Measurements from ENCODE around the gene KRTAP4-16.
"Not testable (repeated sequence)": the region's sequence is repeated elsewhere in the genome, so short reads cannot be mapped to it uniquely, and the experiment has no call there.

Gene KRTAP4-16

GRCh38 chr17:41101586-41102259, at the start of gene KRTAP4-16:
Gene KRTAP4-16 (minus strand): TSS chr17:41102209. CDS start chr17:41102209, 0 bp downstream.
- DNase-seq, result no peak

GRCh38 chr17:41151525-41151924, 49.5 kb upstream of the KRTAP4-16 start:
- DNase-seq, result no peak

- no peak for DNase-seq
Observed at GRCh38 chr17:41150026-41150425, 48.0 kb upstream of the KRTAP4-16 start.

- DNase-seq, result no peak
Observed at GRCh38 chr17:41149652-41149985, 47.6 kb upstream of the KRTAP4-16 start, which contains the start of gene KRTAP4-5. Gene KRTAP4-5 (minus strand): TSS chr17:41149825. CDS start chr17:41149767, 58 bp downstream.

DNA sequence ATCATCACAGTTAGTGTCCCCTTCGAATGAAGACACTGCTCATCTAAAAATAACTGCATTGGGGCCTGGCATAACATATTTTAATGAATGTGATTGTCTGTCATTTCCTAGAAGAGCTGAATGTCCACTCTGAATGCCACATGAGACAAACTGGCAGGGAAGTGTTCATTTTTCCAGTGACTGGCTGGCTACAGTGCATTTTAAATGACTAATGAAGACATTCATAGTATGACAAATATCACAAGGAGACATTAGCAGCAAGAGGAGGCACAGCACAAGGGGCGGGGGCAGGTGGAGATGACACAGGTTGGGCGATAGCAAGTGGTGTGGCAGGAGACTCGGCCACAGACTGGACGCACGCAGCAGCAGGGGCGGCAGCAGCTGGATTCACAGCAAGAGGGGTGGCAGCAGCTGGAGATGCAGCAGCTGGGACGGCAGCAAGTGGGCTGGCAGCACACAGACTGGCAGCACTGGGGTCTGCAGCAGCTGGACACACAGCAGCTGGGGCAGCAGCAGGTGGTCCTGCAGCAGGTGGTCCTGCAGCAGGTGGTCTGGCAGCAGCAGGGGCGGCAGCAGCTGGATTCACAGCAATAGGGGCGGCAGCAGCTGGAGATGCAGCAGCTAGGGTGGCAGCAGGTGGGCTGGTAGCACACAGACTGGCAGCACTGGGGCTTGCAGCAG, 47.1 kb upstream of the KRTAP4-16 start:
- not testable (repeated sequence) for DNase-seq

GRCh38 chr17:41147531-41148204, 45.7 kb upstream of the KRTAP4-16 start:
- DNase-seq, result no peak

DNA sequence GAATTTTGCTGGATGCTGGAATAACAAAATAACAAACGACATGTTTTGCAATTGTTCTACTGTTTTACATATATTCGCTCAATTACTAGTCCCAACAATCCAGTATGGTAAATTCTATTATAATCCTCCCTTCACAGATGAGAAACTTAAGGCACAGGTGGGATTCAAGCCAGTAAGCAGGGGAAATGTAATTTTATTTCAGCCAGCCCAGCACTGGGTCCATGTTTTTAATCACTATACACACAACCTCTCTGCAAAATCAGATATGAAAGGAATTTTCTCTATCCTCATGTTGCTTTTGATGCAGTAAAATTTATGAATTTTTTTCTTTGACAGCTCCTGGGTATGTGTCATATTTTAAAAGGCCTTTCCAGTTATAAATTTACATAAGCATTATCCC, 43.3 kb upstream of the KRTAP4-16 start:
- no peak for DNase-seq

GRCh38 chr17:41144846-41145245, 42.8 kb upstream of the KRTAP4-16 start:
- no peak for DNase-seq

DNA sequence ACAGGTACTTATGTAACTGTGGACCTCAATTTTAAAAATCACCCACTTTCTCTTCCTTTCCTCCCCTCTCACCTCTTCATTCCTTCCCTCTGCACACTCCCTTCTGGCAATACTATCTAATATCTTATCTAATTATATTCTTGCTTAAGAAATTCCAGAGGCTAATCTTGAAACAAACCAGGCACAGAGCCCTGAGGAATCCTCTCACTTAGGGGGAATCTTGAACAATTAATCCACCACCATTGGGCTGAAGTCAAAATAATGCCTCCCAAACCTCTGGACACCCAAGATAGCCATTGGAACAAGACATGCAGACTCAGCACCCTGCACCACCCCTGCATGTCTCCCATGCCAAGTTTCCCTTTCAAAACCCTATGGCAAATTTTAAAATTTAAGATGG, 39.4 kb upstream of the KRTAP4-16 start:
- DNase-seq, result no peak

- DNase-seq, result no peak
Observed at GRCh38 chr17:41140360-41141131, 38.5 kb upstream of the KRTAP4-16 start, which contains the start of gene KRTAP4-6. Gene KRTAP4-6 (minus strand): TSS chr17:41140544. CDS start chr17:41140487, 57 bp downstream.

DNA sequence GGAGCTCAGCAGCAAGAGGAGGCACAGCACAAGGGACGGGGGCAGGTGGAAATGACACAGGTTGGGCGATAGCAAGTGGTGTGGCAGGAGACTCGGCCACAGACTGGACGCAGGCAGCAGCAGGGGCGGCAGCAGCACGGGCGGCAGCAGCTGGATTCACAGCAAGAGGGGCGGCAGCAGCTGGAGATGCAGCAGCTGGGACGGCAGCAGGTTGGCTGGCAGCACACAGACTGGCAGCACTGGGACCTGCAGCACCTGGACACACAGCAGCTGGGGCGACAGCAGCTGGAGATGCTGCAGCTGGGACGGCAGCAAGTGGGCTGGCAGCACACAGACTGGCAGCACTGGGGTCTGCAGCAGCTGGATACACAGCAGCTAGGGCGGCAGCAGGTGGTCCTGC, 37.9 kb upstream of the KRTAP4-16 start:
- not testable (repeated sequence) for DNase-seq

DNA sequence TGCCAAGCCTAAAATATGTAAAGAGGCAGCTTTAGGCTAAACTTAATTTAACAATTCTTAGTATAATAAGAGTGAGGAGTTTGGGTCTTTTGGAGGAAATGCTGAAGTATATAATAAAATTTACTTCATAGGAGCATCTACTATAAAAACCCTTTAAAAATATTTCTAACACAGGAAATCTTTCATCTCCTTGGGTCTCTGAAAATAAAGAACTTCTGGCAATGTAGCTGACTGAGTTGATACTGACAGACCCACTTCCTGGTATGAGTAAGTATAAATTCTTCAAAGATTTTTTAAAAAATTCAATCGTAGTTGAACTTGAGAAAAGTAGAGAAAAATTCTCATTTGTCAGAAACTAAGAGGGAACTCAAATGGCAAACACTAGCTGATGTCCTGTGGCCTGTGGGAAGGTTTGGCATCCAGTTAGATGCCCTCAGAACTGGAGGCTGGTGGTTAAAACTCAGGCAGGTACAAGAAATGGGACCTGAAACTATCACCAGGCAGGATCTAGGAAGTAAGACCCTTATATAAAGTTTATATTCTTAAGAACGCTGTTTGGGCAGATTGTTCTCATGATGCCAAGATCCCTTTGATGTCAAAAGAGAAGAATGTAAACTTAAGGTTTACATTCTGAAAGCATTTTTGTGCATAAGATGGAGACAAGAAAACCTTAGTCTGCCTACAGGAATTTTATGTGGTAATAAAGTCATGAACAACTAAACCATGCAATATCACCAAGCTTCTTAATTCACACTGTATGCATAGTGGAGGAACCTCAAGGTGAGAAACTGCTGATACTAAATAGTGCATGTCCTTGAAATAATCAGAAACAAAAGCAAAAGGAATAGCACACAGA, 32.1 kb upstream of the KRTAP4-16 start:
- peak; percentile 20 for DNase-seq

DNA sequence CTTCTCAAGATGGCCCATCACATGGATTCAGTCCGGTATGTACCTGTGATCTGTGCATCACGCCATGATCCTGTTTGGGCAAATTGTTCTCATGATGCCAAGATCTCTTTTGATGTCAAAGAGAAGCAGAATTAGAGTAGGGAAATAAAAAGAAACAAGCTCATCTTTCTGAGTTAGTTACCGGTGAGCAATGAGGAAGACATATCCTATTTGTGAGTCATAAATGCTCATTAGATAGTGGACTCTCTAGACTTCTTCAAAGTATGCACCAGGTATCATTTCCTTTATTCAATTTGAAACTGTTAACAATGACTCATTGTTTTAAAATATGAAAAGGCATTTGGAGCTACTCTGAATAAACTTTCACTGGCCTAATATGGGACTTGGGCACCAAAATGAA, 30.0 kb upstream of the KRTAP4-16 start:
- no peak for DNase-seq

GRCh38 chr17:41127371-41127770, 25.4 kb upstream of the KRTAP4-16 start:
- no peak for DNase-seq

DNA sequence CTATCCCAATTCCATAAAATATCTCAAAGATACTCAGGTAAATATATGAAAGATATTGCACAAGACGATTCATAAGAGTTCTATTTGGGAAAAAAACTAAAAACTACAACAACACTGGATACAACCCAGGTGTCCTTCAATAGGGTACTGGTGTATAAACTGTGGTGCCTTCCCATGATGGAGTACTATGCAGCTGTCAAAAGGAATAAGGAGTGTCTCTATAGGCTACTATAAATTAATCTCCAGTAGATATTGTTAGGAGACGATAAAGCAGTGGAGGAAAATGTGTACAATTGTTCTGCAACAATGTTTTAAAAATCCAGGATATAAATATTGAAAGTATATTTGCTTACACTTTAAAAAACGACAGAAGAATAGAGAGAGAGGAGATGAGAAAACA, 24.4 kb upstream of the KRTAP4-16 start:
- DNase-seq, result no peak

DNA sequence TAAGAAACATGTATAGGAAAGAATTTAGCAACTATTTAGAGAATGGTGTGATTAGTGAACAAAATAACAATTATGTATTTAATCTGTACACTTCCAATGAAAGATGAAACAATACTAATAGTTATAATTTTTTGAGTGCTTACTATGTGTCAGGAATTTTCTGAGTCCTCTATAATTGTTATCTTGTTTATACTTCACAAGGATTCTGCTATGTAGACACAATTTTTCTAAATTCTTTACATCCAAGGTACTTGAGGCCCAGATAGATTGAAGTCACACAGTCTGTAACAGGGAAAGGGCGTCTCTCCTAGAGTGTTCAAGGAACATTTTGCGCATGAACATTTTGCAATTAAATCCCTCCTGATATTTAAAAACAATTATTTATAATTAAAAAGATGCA, 23.1 kb upstream of the KRTAP4-16 start:
- DNase-seq, result no peak

GRCh38 chr17:41123991-41124371, 22.0 kb upstream of the KRTAP4-16 start, which contains the start of gene KRTAP4-12:
Gene KRTAP4-12 (minus strand): TSS chr17:41124182. CDS start chr17:41124122, 60 bp downstream.
- DNase-seq, result not testable (repeated sequence)

GRCh38 chr17:41123292-41123990, 21.4 kb upstream of the KRTAP4-16 start:
- not testable (repeated sequence) for DNase-seq

- DNase-seq, result no peak
Observed at GRCh38 chr17:41121742-41122141, 19.7 kb upstream of the KRTAP4-16 start.

- not testable (repeated sequence) for DNase-seq
Observed at GRCh38 chr17:41119696-41120690, 18.0 kb upstream of the KRTAP4-16 start.
